ENCODE results near the gene ALAS2.

ALAS2 gene

DNA sequence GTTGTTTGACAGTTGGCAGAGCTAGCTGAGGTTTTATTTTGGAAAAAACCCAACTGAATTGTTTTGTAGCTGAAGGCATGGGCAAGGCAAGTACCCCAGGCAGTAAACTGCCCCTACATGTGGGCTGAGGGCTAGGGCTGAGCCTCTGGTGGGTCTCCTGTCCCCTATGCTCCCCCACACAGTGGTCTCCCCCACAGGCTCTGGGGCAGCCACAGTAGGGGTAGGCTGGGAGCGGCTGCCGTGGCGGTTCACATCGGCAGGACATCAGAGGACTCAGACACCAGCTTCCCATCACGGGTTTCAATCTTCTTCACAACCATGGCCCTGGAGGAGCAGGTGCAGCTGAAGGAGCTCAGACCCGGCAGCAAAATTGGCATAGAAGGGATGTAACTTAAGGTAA, 10.7 kb upstream of the ALAS2 start:
- no peak for TF ChIP-seq CTCF (IDR thresholded peaks at IDR 0.05; ENCODE audit: extremely low read depth, missing control alignments)
- DNase-seq (ENCODE audit: low spot score): no peak

GRCh38 chrX:55039471-55039870, 8.7 kb upstream of the ALAS2 start:
- no peak for TF ChIP-seq CTCF (IDR thresholded peaks at IDR 0.05; ENCODE audit: extremely low read depth, missing control alignments)
- DNase-seq (ENCODE audit: low spot score): no peak

DNA sequence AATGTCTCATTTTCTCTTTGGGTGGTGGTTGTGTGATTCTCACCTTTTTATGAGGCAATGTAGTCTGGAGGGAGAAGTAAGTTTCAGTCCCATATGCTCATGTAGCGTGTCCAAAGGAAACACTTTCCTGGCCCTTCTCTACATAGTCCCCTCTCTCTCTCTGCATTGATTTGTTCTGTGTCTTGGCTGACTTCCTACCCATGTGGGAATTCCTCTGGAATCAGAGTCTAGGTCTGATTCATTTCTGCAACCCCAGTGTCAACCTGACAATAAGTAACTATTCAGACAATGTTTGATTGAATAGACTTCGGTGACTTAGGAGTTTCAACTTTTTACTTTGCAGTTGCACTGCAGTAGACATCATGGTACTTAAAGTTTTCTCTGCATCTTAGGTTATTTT, 2.7 kb upstream of the ALAS2 start:
- DNase-seq (ENCODE audit: low spot score): no peak

DNA sequence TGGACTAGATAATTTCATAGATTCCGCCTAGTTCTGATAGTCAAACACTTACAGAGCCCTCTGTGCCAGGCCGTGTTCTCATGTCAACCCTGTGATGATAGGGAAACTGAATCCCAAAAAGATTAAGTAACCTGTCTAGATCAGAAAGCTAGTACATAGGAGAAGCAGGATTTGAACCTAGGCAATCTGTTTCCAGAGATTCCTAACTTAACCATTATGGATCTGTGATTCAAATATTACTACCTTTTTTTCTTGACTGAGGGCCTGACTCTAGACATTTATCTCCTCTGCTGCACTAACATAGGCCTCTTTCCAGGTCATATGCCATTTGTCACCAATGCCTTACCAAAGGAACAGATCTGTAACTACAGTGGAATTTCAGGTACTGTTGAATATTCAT, 1.5 kb downstream of the ALAS2 start:
- TF ChIP-seq CTCF (IDR thresholded peaks at IDR 0.05; ENCODE audit: extremely low read depth, missing control alignments): no peak
- DNase-seq (ENCODE audit: low spot score): no peak

More for the DNA sequence above, 2.7 kb upstream of the ALAS2 start:
- TF ChIP-seq CTCF (IDR thresholded peaks at IDR 0.05; ENCODE audit: extremely low read depth, missing control alignments): no peak

- no peak for DNase-seq (ENCODE audit: low spot score)
- no peak for TF ChIP-seq CTCF (IDR thresholded peaks at IDR 0.05; ENCODE audit: extremely low read depth, missing control alignments)
Observed at GRCh38 chrX:55028611-55029010, 2.2 kb downstream of the ALAS2 start.

DNA sequence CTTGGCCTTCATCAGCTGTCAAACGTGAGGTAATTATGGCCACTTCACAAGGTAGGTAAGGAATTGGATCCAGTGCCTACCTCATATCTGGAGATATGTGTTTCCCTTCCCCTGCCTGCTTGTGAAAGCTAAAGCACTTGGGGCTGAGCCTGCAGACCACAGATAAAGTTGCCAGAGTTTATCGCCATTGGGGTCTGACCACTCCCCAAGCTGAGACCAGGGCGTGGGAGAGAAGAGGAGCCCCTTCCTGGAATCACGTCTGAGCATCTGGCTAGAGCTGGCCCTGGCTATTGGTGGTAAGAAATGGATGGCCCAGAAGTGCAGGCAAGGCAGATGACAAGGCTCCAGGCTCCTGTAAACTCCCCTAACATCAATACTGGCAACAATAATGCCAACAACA, 2.7 kb downstream of the ALAS2 start:
- no peak for DNase-seq (ENCODE audit: low spot score)
- TF ChIP-seq CTCF (IDR thresholded peaks at IDR 0.05; ENCODE audit: extremely low read depth, missing control alignments): no peak

DNA sequence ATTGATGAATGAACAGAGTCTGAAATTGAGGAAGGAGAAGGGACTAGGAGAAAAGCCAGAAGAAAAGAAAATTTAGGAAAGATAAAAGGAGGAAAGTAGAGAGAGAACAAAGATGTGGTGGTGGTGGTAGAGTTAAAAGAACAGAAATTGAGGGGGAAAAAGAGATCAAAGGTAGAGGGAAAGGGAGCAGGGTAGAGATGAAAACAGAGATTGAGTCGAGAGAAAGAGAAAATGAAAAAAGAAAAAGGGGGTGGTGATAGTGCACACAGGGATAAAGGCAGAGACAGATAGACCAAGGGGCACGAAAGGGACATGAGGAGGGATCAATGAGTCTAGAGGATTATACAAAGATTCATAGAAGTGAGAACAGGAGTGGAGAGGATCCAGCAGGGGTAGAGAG, 3.9 kb downstream of the ALAS2 start:
- no peak for TF ChIP-seq CTCF (IDR thresholded peaks at IDR 0.05; ENCODE audit: extremely low read depth, missing control alignments)
- DNase-seq (ENCODE audit: low spot score): no peak

Data from GM20000 (cell line).